ENCODE measurements around the gene LRMDA. TPM values are rescaled to one million over a fixed set of nuclear protein-coding genes. Genes with fewer than 3 reads are reported as not detected.

The LRMDA gene
- total RNA-seq, 4 donors from 2014 or later, result 2.2 to 7.8 (median 4.5) TPM

GRCh38 chr10:75443362-75443761, 11.9 kb downstream of the LRMDA start:
- in situ Hi-C loops (cut with MboI; ENCODE audit: low pct_ligation_motif_present in 1 of 4, low pct_unique_long_range_greater_than_20kb in 1 of 4, low sequenced_read_pairs in 3 of 4), result no loop called here
- Histone ChIP-seq H3K9me3 (no peaks in the 10 kb centered on the region), H3K36me3 (no peaks in the 10 kb centered on the region), H3K27ac (no peak overlapping the region), H3K4me1 (peaks cover 0 to 13% (median 8%) of the 10 kb centered on the region in 4 donors), H3K27me3 (no peaks in the 10 kb centered on the region), H3K4me3 (no peak overlapping the region)
- 83 to 94% methylated on average over 2 of the region's 2 CpGs for WGBS, 2 donors (ENCODE audit: low coverage in 1 of 2)
- DNase-seq, result no peak
- intact Hi-C loops (cut with DNase I; ENCODE audit: low total_unique reads), result no loop called here
- TF ChIP-seq EP300 (IDR thresholded peaks at IDR 0.05; ENCODE audit: low read depth), result no peak
- no peak for TF ChIP-seq POLR2A (IDR thresholded peaks at IDR 0.05)
- TF ChIP-seq, protein P1, sequence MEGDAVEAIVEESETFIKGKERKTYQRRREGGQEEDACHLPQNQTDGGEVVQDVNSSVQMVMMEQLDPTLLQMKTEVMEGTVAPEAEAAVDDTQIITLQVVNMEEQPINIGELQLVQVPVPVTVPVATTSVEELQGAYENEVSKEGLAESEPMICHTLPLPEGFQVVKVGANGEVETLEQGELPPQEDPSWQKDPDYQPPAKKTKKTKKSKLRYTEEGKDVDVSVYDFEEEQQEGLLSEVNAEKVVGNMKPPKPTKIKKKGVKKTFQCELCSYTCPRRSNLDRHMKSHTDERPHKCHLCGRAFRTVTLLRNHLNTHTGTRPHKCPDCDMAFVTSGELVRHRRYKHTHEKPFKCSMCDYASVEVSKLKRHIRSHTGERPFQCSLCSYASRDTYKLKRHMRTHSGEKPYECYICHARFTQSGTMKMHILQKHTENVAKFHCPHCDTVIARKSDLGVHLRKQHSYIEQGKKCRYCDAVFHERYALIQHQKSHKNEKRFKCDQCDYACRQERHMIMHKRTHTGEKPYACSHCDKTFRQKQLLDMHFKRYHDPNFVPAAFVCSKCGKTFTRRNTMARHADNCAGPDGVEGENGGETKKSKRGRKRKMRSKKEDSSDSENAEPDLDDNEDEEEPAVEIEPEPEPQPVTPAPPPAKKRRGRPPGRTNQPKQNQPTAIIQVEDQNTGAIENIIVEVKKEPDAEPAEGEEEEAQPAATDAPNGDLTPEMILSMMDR (IDR thresholded peaks at IDR 0.05), result no peak
- TF ChIP-seq POLR2AphosphoS5 (IDR thresholded peaks at IDR 0.05), result no peak

GRCh38 chr10:75444781-75445386, 13.5 kb downstream of the LRMDA start:
- no peak for DNase-seq
- in situ Hi-C loops (cut with MboI; ENCODE audit: low pct_ligation_motif_present in 1 of 4, low pct_unique_long_range_greater_than_20kb in 1 of 4, low sequenced_read_pairs in 3 of 4), result no loop called here
- no peaks in the 10 kb centered on the region for H3K36me3 ChIP-seq
- 52 to 79% methylated on average over 3 of the region's 3 CpGs for WGBS, 2 donors (ENCODE audit: low coverage in 1 of 2)
- no peaks in the 10 kb centered on the region for H3K9me3 ChIP-seq
- no peak overlapping the region for H3K27ac ChIP-seq
- peaks cover 5 to 24% (median 14%) of the 10 kb centered on the region in 4 donors for H3K4me1 ChIP-seq
- H3K27me3 ChIP-seq, result no peaks in the 10 kb centered on the region
- no peak overlapping the region for H3K4me3 ChIP-seq
- intact Hi-C loops (cut with DNase I; ENCODE audit: low total_unique reads), result no loop called here
- TF ChIP-seq POLR2A (IDR thresholded peaks at IDR 0.05), result no peak
- TF ChIP-seq, protein P1 (IDR thresholded peaks at IDR 0.05), result no peak
- no peak for TF ChIP-seq POLR2AphosphoS5 (IDR thresholded peaks at IDR 0.05)
- TF ChIP-seq EP300 (IDR thresholded peaks at IDR 0.05; ENCODE audit: low read depth), result no peak

DNA sequence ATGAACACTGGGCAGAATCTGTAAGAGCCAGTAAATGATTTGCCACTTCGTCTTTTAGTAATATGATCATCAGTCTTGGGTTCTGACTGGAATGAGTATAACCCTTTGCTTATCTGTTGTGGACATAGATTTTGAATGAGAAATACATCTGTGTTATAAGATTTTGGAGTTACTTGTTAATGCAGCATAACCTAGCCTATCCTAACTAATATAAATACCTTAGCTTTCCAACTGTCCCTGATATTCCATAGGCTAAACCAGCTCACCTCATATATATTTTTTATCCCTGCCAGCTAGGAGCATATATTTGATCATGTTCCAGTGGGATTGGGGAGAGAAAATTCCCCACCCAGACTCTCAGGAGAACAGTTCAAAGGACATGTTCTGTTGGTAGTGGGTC, 15.1 kb downstream of the LRMDA start:
- Histone ChIP-seq H3K4me3 (no peak overlapping the region), H3K27ac (no peak overlapping the region), H3K27me3 (no peaks in the 10 kb centered on the region), H3K4me1 (peaks cover 5 to 26% (median 14%) of the 10 kb centered on the region in 4 donors), H3K36me3 (no peaks in the 10 kb centered on the region), H3K9me3 (no peaks in the 10 kb centered on the region)
- WGBS, 2 donors (ENCODE audit: low coverage in 1 of 2), result 89 to 100% methylated on average over 1 of the region's 1 CpG
- DNase-seq, result no peak
- intact Hi-C loops (cut with DNase I; ENCODE audit: low total_unique reads) (no loop called here), in situ Hi-C loops (cut with MboI; ENCODE audit: low pct_ligation_motif_present in 1 of 4, low pct_unique_long_range_greater_than_20kb in 1 of 4, low sequenced_read_pairs in 3 of 4) (no loop called here)
- TF ChIP-seq, protein P1 (IDR thresholded peaks at IDR 0.05), result no peak
- TF ChIP-seq POLR2AphosphoS5 (IDR thresholded peaks at IDR 0.05) (no peak), POLR2A (IDR thresholded peaks at IDR 0.05) (no peak), EP300 (IDR thresholded peaks at IDR 0.05; ENCODE audit: low read depth) (no peak)

GRCh38 chr10:75448166-75448565, 16.7 kb downstream of the LRMDA start:
- Histone ChIP-seq H3K27me3 (no peaks in the 10 kb centered on the region), H3K27ac (no peak overlapping the region), H3K9me3 (no peaks in the 10 kb centered on the region), H3K4me3 (no peak overlapping the region), H3K4me1 (peaks cover 5 to 20% (median 11%) of the 10 kb centered on the region in 4 donors), H3K36me3 (no peaks in the 10 kb centered on the region)
- in situ Hi-C loops (cut with MboI; ENCODE audit: low pct_ligation_motif_present in 1 of 4, low pct_unique_long_range_greater_than_20kb in 1 of 4, low sequenced_read_pairs in 3 of 4) (no loop called here), intact Hi-C loops (cut with DNase I; ENCODE audit: low total_unique reads) (no loop called here)
- TF ChIP-seq, protein P1 (IDR thresholded peaks at IDR 0.05), result no peak
- no peak for TF ChIP-seq POLR2A (IDR thresholded peaks at IDR 0.05)
- TF ChIP-seq EP300 (IDR thresholded peaks at IDR 0.05; ENCODE audit: low read depth), result no peak
- TF ChIP-seq POLR2AphosphoS5 (IDR thresholded peaks at IDR 0.05), result no peak
- WGBS, 2 donors (ENCODE audit: low coverage in 1 of 2), result 31 to 52% methylated on average over 2 of the region's 2 CpGs
- no peak for DNase-seq

Measured in transverse colon (tissue), 4 donors.